ENCODE results near the gene CDK5RAP2. TPM values are rescaled to one million over a fixed set of nuclear protein-coding genes. Genes with fewer than 3 reads are reported as not detected.

The CDK5RAP2 gene
- total and polyA plus RNA-seq, 9 of the 15 experiments (the other 6 are each of a cell fraction or from before 2014, with no cell fraction given), result 19.9 to 68.8 (median 42.2) TPM

- TF ChIP-seq ZNF175 (CRISPR knock-in tag; IDR thresholded peaks at IDR 0.05; ENCODE audit: low read depth) (no peak), CBFA2T3 (IDR thresholded peaks at IDR 0.05) (peak; percentile 58), RBM15 (IDR thresholded peaks at IDR 0.05; ENCODE audit: insufficient read depth, low read length) (no peak), HOXB6 (CRISPR knock-in tag; IDR thresholded peaks at IDR 0.05; ENCODE audit: borderline replicate concordance) (no peak), ILF3 (IDR thresholded peaks at IDR 0.05; ENCODE audit: borderline replicate concordance) (no peak), TCF3 (CRISPR knock-in tag; IDR thresholded peaks at IDR 0.05) (peak; percentile 61), SIRT6 (IDR thresholded peaks at IDR 0.05; ENCODE audit: low read depth, low read length) (no peak), ARID2 (IDR thresholded peaks at IDR 0.05) (no peak), USF1 (CRISPR knock-in tag; IDR thresholded peaks at IDR 0.05) (no peak), FOXA1 (IDR thresholded peaks at IDR 0.05; ENCODE audit: borderline replicate concordance) (no peak), KLF6 (CRISPR knock-in tag; IDR thresholded peaks at IDR 0.05; ENCODE audit: borderline replicate concordance) (no peak), SMAD4 (CRISPR knock-in tag; conservative IDR thresholded peaks at IDR 0.05) (no peak), NR2C2 (CRISPR knock-in tag; IDR thresholded peaks at IDR 0.05) (no peak), NR2C2 (tag; IDR thresholded peaks at IDR 0.05) (no peak), ZNF146 (CRISPR knock-in tag; IDR thresholded peaks at IDR 0.05; ENCODE audit: unreplicated experiment) (no peak), RFX1 (IDR thresholded peaks at IDR 0.05) (no peak), NCOA6 (IDR thresholded peaks at IDR 0.05) (no peak), MYNN (IDR thresholded peaks at IDR 0.05) (no peak), MYNN (CRISPR knock-in tag; IDR thresholded peaks at IDR 0.05) (no peak), ZKSCAN3 (CRISPR knock-in tag; IDR thresholded peaks at IDR 0.05) (no peak), ZFP36 (IDR thresholded peaks at IDR 0.05; ENCODE audit: low read depth, low read length, partially characterized antibody) (no peak), CBFA2T2 (conservative IDR thresholded peaks at IDR 0.05) (peak; percentile 31; the same call in 1 of the 2 replicates), PTBP1 (IDR thresholded peaks at IDR 0.05; ENCODE audit: low read depth, low read length) (no peak)
- TF ChIP-seq, protein P1, sequence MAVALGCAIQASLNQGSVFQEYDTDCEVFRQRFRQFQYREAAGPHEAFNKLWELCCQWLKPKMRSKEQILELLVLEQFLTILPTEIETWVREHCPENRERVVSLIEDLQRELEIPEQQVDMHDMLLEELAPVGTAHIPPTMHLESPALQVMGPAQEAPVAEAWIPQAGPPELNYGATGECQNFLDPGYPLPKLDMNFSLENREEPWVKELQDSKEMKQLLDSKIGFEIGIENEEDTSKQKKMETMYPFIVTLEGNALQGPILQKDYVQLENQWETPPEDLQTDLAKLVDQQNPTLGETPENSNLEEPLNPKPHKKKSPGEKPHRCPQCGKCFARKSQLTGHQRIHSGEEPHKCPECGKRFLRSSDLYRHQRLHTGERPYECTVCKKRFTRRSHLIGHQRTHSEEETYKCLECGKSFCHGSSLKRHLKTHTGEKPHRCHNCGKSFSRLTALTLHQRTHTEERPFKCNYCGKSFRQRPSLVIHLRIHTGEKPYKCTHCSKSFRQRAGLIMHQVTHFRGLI (CRISPR knock-in tag; IDR thresholded peaks at IDR 0.05), result no peak
Measured at GRCh38 chr9:120564589-120564988, 15.4 kb downstream of the CDK5RAP2 start (continued).

Data from K562 (cell line).